ENCODE measurements around the gene DLX5. TPM values are rescaled to one million over a fixed set of nuclear protein-coding genes. Genes with fewer than 3 reads are reported as not detected.

Gene DLX5
- total and polyA plus RNA-seq, 5 donors from 2014 or later, result not detected

- Mint-ChIP-seq H3K4me1 (peaks cover 0 to 11% (median under 1%) of the 10 kb centered on the region in 4 donors), H3K27me3 (peaks cover 96% of the 10 kb centered on the region), H3K27ac (no peak overlapping the region), H3K36me3 (no peaks in the 10 kb centered on the region), H3K9me3 (peaks cover 0 to 7% (median 0%) of the 10 kb centered on the region in 7 donors), H3K4me3 (no peak overlapping the region)
- Histone ChIP-seq H3K4me3 (ENCODE audit: low read depth, low read length) (no peak overlapping the region), H3K27me3 (ENCODE audit: control insufficient read depth, insufficient read depth, low read length) (peaks cover 60% of the 10 kb centered on the region), H3K36me3 (ENCODE audit: control insufficient read depth, insufficient read depth, low read length) (no peaks in the 10 kb centered on the region), H3K4me1 (ENCODE audit: control insufficient read depth, insufficient read depth, low read length, poor library complexity, severe bottlenecking) (no peaks in the 10 kb centered on the region), H3K9me3 (ENCODE audit: control insufficient read depth in 2 of 2, low read length in 2 of 2) (peaks cover 3 to 5% of the 10 kb centered on the region in 2 experiments), H3K27ac (ENCODE audit: insufficient read depth, low read length, poor library complexity, severe bottlenecking) (no peak overlapping the region)
- ATAC-seq (ENCODE audit: low read depth in 2 of 2), result no peak
- DNase-seq, result no peak
These were observed 29.1 kb downstream of the DLX5 start for GRCh38 chr7:96995406-96996110.

- ATAC-seq (ENCODE audit: low read depth in 2 of 2) (no peak), DNase-seq (no peak)
- no peaks in the 10 kb centered on the region for H3K36me3 ChIP-seq (ENCODE audit: control insufficient read depth, insufficient read depth, low read length)
- H3K4me1 ChIP-seq (ENCODE audit: control insufficient read depth, insufficient read depth, low read length, poor library complexity, severe bottlenecking), result no peaks in the 10 kb centered on the region
- peaks cover 61% of the 10 kb centered on the region for H3K27me3 ChIP-seq (ENCODE audit: control insufficient read depth, insufficient read depth, low read length)
- H3K9me3 ChIP-seq (ENCODE audit: control insufficient read depth in 2 of 2, low read length in 2 of 2), result peaks cover 3 to 5% of the 10 kb centered on the region in 2 experiments
- Mint-ChIP-seq H3K4me1 (peaks cover 0 to 11% (median under 1%) of the 10 kb centered on the region in 4 donors), H3K4me3 (no peak overlapping the region), H3K27ac (no peak overlapping the region), H3K36me3 (no peaks in the 10 kb centered on the region), H3K9me3 (peaks cover 0 to 12% (median 0%) of the 10 kb centered on the region in 7 donors), H3K27me3 (peaks cover 96% of the 10 kb centered on the region)
- H3K27ac ChIP-seq (ENCODE audit: insufficient read depth, low read length, poor library complexity, severe bottlenecking), result no peak overlapping the region
- H3K4me3 ChIP-seq (ENCODE audit: low read depth, low read length), result no peak overlapping the region
These were observed 30.7 kb downstream of the DLX5 start for GRCh38 chr7:96993980-96994379.

- Histone ChIP-seq H3K36me3 (ENCODE audit: control insufficient read depth, insufficient read depth, low read length) (no peaks in the 10 kb centered on the region), H3K9me3 (ENCODE audit: control insufficient read depth in 2 of 2, low read length in 2 of 2) (peaks cover 3 to 5% of the 10 kb centered on the region in 2 experiments), H3K27me3 (ENCODE audit: control insufficient read depth, insufficient read depth, low read length) (peaks cover 68% of the 10 kb centered on the region), H3K4me3 (ENCODE audit: low read depth, low read length) (no peak overlapping the region), H3K27ac (ENCODE audit: insufficient read depth, low read length, poor library complexity, severe bottlenecking) (no peak overlapping the region), H3K4me1 (ENCODE audit: control insufficient read depth, insufficient read depth, low read length, poor library complexity, severe bottlenecking) (no peaks in the 10 kb centered on the region)
- Mint-ChIP-seq H3K36me3 (no peaks in the 10 kb centered on the region), H3K4me3 (no peak overlapping the region), H3K4me1 (peaks cover 0 to 11% (median under 1%) of the 10 kb centered on the region in 4 donors), H3K9me3 (peaks cover 0 to 12% (median 0%) of the 10 kb centered on the region in 7 donors), H3K27me3 (peaks cover 96% of the 10 kb centered on the region), H3K27ac (no peak overlapping the region)
- no peak for ATAC-seq (ENCODE audit: low read depth in 2 of 2)
- no peak for DNase-seq
These were observed 31.4 kb downstream of the DLX5 start for GRCh38 chr7:96993094-96993865.

- peaks cover 0 to 11% (median under 1%) of the 10 kb centered on the region in 4 donors for H3K4me1 Mint-ChIP-seq
- Histone ChIP-seq H3K4me1 (ENCODE audit: control insufficient read depth, insufficient read depth, low read length, poor library complexity, severe bottlenecking) (no peaks in the 10 kb centered on the region), H3K27me3 (ENCODE audit: control insufficient read depth, insufficient read depth, low read length) (peaks cover 68% of the 10 kb centered on the region), H3K36me3 (ENCODE audit: control insufficient read depth, insufficient read depth, low read length) (no peaks in the 10 kb centered on the region), H3K27ac (ENCODE audit: insufficient read depth, low read length, poor library complexity, severe bottlenecking) (no peak overlapping the region), H3K9me3 (ENCODE audit: control insufficient read depth in 2 of 2, low read length in 2 of 2) (peaks cover 3 to 5% of the 10 kb centered on the region in 2 experiments), H3K4me3 (ENCODE audit: low read depth, low read length) (no peak overlapping the region)
- no peak for DNase-seq
- no peaks in the 10 kb centered on the region for H3K36me3 Mint-ChIP-seq
- H3K9me3 Mint-ChIP-seq, result peaks cover 0 to 12% (median 0%) of the 10 kb centered on the region in 7 donors
- H3K27me3 Mint-ChIP-seq, result peaks cover 90% of the 10 kb centered on the region
- no peak overlapping the region for H3K4me3 Mint-ChIP-seq
- no peak for ATAC-seq (ENCODE audit: low read depth in 2 of 2)
- no peak overlapping the region for H3K27ac Mint-ChIP-seq
These were observed 32.2 kb downstream of the DLX5 start for GRCh38 chr7:96992192-96993005.

- ATAC-seq (ENCODE audit: low read depth in 2 of 2) (no peak), DNase-seq (no peak)
- Mint-ChIP-seq H3K27me3 (peaks cover 89% of the 10 kb centered on the region), H3K4me1 (peaks cover 0 to 5% (median under 1%) of the 10 kb centered on the region in 4 donors), H3K4me3 (no peak overlapping the region), H3K36me3 (no peaks in the 10 kb centered on the region), H3K9me3 (peaks cover 0 to 12% (median 0%) of the 10 kb centered on the region in 7 donors), H3K27ac (no peak overlapping the region)
- Histone ChIP-seq H3K27me3 (ENCODE audit: control insufficient read depth, insufficient read depth, low read length) (peaks cover 64% of the 10 kb centered on the region), H3K9me3 (ENCODE audit: control insufficient read depth in 2 of 2, low read length in 2 of 2) (peaks cover 3 to 5% of the 10 kb centered on the region in 2 experiments), H3K4me3 (ENCODE audit: low read depth, low read length) (no peak overlapping the region), H3K4me1 (ENCODE audit: control insufficient read depth, insufficient read depth, low read length, poor library complexity, severe bottlenecking) (no peaks in the 10 kb centered on the region), H3K36me3 (ENCODE audit: control insufficient read depth, insufficient read depth, low read length) (no peaks in the 10 kb centered on the region), H3K27ac (ENCODE audit: insufficient read depth, low read length, poor library complexity, severe bottlenecking) (no peak overlapping the region)
These were observed 33.0 kb downstream of the DLX5 start for GRCh38 chr7:96991546-96992191.

GRCh38 chr7:96989859-96990317, 34.7 kb downstream of the DLX5 start:
- H3K27me3 ChIP-seq (ENCODE audit: control insufficient read depth, insufficient read depth, low read length), result peaks cover 56% of the 10 kb centered on the region
- H3K4me3 Mint-ChIP-seq, result no peak overlapping the region
- peaks cover 0 to 10% (median 0%) of the 10 kb centered on the region in 7 donors for H3K9me3 Mint-ChIP-seq
- peaks cover 84% of the 10 kb centered on the region for H3K27me3 Mint-ChIP-seq
- ATAC-seq (ENCODE audit: low read depth in 2 of 2) (no peak), DNase-seq (no peak)
- peaks cover 3 to 5% of the 10 kb centered on the region in 2 experiments for H3K9me3 ChIP-seq (ENCODE audit: control insufficient read depth in 2 of 2, low read length in 2 of 2)
- no peaks in the 10 kb centered on the region for H3K36me3 ChIP-seq (ENCODE audit: control insufficient read depth, insufficient read depth, low read length)
- H3K4me3 ChIP-seq (ENCODE audit: low read depth, low read length), result no peak overlapping the region
- H3K27ac Mint-ChIP-seq, result peak overlapping the region in 1 of 3 donors; percentile 48
- no peaks in the 10 kb centered on the region for H3K36me3 Mint-ChIP-seq
- H3K4me1 Mint-ChIP-seq, result peaks cover 0 to 5% (median under 1%) of the 10 kb centered on the region in 4 donors
- no peak overlapping the region for H3K27ac ChIP-seq (ENCODE audit: insufficient read depth, low read length, poor library complexity, severe bottlenecking)
- no peaks in the 10 kb centered on the region for H3K4me1 ChIP-seq (ENCODE audit: control insufficient read depth, insufficient read depth, low read length, poor library complexity, severe bottlenecking)
